Activated T-cell treated with anti-CD3 and anti-CD28 coated beads for 48 hours (primary cell): Measurements from ENCODE around the gene INCENP.

Experiments used
- DNase-seq: peaks from one replicate; pipeline ENCODE4 v3.0.0-alpha.2; 2020; ENCODE audit warnings: low read depth

Gene INCENP

GRCh38 chr11:62141111-62142042 lies 17.6 kb downstream of the INCENP start:
- no peak for DNase-seq

- DNase-seq, result no peak
Measured at GRCh38 chr11:62142043-62142375, 18.2 kb downstream of the INCENP start.

GRCh38 chr11:62142921-62143320 lies 19.1 kb downstream of the INCENP start:
- no peak for DNase-seq

- no peak for DNase-seq
Measured at GRCh38 chr11:62143727-62144126, 19.9 kb downstream of the INCENP start.

- no peak for DNase-seq
Measured at GRCh38 chr11:62144641-62145255, 20.9 kb downstream of the INCENP start.

- no peak for DNase-seq
Measured at GRCh38 chr11:62145261-62145871, 21.6 kb downstream of the INCENP start.

DNA sequence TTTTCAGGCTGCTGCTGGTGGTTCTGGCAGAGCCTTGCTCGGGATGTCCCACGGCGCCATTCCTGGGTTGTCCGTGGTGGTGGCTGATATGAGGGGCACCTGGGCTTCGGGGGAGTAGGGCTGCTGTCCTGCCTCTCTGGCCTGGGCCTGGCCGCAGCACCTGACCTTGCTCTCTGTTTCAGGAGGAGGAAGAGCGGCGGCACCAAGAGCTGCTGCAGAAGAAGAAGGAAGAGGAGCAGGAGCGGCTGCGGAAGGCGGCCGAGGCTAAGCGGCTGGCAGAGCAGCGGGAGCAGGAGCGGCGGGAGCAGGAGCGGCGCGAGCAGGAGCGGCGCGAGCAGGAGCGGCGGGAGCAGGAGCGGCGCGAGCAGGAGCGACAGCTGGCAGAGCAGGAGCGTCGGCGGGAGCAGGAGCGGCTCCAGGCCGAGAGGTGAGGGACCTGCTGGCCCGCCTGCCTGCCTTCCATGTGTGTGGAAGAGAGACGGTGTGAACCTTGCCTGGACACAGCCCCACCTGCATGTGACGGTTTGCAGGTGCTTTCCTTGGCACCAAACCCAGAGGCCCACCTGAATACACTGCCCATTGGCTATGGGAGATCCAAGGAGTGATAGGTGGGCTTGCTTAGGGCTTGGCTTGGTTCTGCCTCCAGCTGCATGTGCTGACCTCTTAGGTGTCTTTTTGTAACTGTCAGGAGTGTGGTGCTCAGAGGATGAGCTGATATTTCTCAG lies 22.8 kb downstream of the INCENP start:
- DNase-seq, result no peak

GRCh38 chr11:62147545-62147944 lies 23.7 kb downstream of the INCENP start:
- no peak for DNase-seq

- DNase-seq, result no peak
Measured at GRCh38 chr11:62148271-62148980, 24.6 kb downstream of the INCENP start.

DNA sequence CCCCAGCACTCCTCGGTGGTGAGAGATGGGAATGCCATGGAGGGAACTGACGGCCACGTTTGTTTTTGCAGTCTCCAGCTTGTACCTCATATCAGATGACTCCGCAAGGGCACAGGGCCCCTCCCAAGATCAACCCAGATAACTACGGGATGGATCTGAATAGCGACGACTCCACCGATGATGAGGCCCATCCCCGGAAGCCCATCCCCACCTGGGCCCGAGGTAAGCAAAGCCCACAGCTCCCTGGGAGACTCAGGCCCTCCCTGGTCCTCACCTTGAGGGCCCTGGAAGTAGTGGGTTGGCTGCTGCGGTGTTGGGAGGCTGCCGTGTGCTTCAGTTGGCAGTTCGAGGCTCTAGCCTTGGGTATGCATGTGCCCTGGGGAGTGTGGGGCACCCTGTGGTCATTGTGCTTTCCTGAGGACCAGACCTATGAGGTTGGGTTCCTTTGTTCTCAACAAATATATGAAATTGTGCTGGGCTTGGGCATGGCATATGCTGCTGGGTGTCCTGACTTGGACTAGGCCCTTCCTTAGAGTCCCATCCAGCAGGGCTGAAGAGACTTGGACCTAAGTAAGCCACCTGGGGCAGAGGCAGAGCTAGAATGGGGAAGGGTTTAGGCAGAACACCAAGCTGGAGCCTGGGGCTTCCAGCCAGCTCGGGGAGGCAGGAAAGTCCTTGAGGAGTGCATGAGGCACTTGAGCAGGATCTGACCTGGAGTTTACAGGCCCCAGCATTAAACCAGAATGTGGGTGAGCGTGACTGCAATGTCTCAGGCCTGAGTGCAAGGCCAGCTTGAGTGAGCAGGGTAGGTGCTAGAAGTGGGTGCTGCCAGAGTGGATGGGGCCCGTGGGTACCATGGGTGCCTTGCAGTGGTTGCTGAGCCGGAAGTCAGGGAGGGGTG lies 26.4 kb downstream of the INCENP start:
- no peak for DNase-seq

DNA sequence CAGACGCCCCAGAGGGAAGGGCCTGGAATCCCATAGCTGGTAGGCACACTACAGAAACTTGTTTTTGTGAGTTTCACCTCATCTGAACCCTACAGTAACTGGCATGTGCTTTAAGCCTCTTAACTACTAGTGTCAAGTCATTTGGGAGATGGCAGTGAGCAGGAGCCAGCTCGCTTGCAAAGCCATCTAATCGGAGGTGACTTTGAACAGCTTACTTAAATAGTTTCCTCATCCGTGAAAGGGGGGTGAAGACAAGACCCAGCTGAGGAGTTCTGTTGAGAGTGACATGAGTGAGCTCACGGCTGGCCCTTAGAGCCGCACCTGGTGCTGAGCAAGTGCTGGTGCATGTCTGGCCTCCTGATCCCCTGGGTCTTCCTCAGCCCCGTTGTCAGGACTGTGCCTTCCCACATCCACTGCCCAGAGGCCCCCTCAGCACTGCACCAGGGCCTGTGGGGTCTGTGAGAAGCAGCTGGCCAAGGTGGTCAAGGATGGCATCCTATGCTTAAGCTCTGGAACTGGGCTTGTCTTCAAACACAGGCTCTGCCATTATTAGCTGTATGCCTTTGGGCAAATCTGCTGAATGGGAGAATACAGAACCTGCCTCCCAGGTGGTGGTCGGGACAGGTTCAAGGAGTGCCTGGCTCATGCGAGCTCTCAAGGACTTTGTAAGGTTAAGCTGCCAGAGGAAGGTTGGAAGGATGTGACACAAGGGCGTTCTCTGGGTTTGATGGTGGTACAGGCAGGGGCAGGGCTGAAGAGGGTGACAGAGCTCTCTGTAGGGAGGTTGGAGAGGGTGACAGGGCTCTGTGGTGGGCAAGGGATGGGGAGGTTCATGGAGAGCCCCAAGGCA lies 27.3 kb downstream of the INCENP start:
- no peak for DNase-seq

DNA sequence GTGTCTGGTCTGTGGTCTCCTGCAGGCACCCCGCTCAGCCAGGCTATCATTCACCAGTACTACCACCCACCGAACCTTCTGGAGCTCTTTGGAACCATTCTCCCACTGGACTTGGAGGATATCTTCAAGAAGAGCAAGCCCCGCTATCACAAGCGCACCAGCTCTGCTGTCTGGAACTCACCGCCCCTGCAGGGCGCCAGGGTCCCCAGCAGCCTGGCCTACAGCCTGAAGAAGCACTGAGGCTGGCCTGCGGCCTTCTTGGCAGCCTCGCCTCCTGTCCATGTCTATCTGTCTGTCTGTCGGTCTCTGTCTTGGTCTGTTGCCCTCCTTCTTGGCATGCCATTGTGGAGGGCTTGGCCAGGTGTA lies 27.9 kb downstream of the INCENP start:
- DNase-seq, result no peak

GRCh38 chr11:62152245-62153086 lies 28.7 kb downstream of the INCENP start:
- DNase-seq, result no peak

GRCh38 chr11:62153087-62153395 lies 29.2 kb downstream of the INCENP start:
- DNase-seq, result no peak

- DNase-seq, result no peak
Measured at GRCh38 chr11:62153617-62154016, 29.8 kb downstream of the INCENP start.

DNA sequence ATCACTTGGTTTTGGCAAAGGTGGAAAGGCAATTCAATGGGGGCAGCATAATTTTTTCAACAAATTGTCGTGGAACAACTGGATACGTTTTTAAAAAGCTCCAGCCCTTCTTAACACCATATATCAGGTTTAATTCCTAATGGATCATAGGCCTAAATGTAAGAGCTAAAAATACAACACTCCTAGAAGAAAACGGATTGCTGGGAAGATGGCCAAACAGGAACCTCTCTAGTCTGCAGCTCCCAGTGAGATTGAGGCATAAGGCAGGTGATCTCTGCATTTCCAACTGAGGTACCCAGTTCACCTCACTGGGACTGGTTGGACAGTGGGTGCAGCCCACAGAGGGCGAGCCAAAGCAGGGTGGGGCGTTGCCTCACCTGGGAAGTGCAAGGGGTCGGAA lies 33.8 kb downstream of the INCENP start:
- no peak for DNase-seq

- no peak for DNase-seq
Measured at GRCh38 chr11:62166371-62166770, 42.6 kb downstream of the INCENP start.

DNA sequence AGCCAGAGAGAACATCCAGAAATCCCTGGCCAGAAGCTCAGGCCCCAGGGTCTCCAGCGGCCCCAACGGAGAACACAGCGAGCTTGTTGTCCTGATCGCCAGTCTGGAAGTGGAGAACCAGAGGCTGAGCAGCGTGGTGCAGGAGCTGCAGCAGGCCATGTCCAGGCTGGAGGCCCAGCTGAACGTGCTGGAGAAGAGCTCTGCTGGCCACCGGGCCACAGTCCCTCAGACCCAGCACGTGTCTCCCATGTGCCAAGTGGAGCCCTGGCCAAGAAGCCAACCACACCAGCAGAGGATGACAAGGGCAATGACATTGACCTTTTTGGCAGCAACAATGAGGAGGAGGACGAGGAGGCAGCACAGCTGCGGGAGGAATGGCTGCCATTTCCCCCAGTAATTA lies 45.6 kb downstream of the INCENP start:
- DNase-seq, result no peak

DNA sequence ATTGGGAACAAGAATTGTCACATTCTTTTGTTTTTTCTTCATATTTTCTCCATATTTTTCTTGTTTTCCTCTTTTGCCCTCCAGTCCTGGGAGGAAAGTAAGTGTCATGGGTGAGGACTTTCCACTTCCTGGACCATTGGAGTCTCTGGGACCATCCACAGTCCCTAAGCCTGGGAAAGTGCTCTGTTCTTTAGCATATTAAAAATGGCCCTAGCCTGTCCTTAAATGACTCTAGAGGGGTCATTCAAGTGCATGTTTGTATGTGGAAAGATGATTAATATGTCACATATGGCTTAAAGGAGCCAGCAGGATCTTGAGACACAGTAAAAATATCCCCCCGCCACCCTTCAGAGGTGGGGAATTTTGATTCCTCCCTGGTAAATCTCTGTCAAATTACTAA lies 46.1 kb downstream of the INCENP start:
- no peak for DNase-seq
